Hypothalamus (tissue), 51 donors: Measurements from ENCODE around the gene CREG2.

Source experiments
- DNase-seq, 51 donors: peaks; one replicate each; lab custom pipeline; 2025; lab: John Stamatoyannopoulos, UW

CREG2 gene

GRCh38 chr2:101410114-101410513 lies 22.8 kb upstream of the CREG2 start:
- DNase-seq = no peak

- DNase-seq = no peak
Measured at GRCh38 chr2:101409699-101410098, 22.4 kb upstream of the CREG2 start.

GRCh38 chr2:101408925-101409324 lies 21.6 kb upstream of the CREG2 start:
- no peak for DNase-seq

GRCh38 chr2:101405351-101405899 lies 18.1 kb upstream of the CREG2 start:
- no peak for DNase-seq

GRCh38 chr2:101403745-101404144 lies 16.4 kb upstream of the CREG2 start:
- DNase-seq = no peak

- DNase-seq = no peak
Measured at GRCh38 chr2:101402630-101403029, 15.3 kb upstream of the CREG2 start.

- DNase-seq = no peak
Measured at GRCh38 chr2:101401906-101402305, 14.6 kb upstream of the CREG2 start.

- DNase-seq = no peak
Measured at GRCh38 chr2:101401326-101401665, 14.0 kb upstream of the CREG2 start.

GRCh38 chr2:101400506-101401325 lies 13.4 kb upstream of the CREG2 start:
- DNase-seq = no peak

- DNase-seq = no peak
Measured at GRCh38 chr2:101400048-101400447, 12.7 kb upstream of the CREG2 start.

GRCh38 chr2:101399021-101399799 lies 11.9 kb upstream of the CREG2 start:
- DNase-seq = no peak

GRCh38 chr2:101398116-101398821 lies 11.0 kb upstream of the CREG2 start:
- no peak for DNase-seq

GRCh38 chr2:101396316-101396717 lies 9.0 kb upstream of the CREG2 start:
- no peak for DNase-seq

GRCh38 chr2:101395545-101396315 lies 8.4 kb upstream of the CREG2 start:
- DNase-seq = no peak

- no peak for DNase-seq
Measured at GRCh38 chr2:101388232-101388631, 929 bp upstream of the CREG2 start.

- peak in 15 of 51 donors; percentile 27 to 76 (median 33) for DNase-seq
Measured at GRCh38 chr2:101386599-101387150, 628 bp downstream of the CREG2 start.

- no peak for DNase-seq
Measured at GRCh38 chr2:101383016-101383541, 4.2 kb downstream of the CREG2 start.

- DNase-seq = no peak
Measured at GRCh38 chr2:101382442-101382841, 4.9 kb downstream of the CREG2 start.

GRCh38 chr2:101380376-101380775 lies 6.9 kb downstream of the CREG2 start:
- DNase-seq = no peak

- no peak for DNase-seq
Measured at GRCh38 chr2:101379091-101379490, 8.2 kb downstream of the CREG2 start.
